NCI-H1105 (cell line): ENCODE results near the gene GLRA1.

Source experiments
- DNase-seq: peaks from one replicate; lab custom pipeline; 2025; lab: John Stamatoyannopoulos, UW

Gene GLRA1

DNA sequence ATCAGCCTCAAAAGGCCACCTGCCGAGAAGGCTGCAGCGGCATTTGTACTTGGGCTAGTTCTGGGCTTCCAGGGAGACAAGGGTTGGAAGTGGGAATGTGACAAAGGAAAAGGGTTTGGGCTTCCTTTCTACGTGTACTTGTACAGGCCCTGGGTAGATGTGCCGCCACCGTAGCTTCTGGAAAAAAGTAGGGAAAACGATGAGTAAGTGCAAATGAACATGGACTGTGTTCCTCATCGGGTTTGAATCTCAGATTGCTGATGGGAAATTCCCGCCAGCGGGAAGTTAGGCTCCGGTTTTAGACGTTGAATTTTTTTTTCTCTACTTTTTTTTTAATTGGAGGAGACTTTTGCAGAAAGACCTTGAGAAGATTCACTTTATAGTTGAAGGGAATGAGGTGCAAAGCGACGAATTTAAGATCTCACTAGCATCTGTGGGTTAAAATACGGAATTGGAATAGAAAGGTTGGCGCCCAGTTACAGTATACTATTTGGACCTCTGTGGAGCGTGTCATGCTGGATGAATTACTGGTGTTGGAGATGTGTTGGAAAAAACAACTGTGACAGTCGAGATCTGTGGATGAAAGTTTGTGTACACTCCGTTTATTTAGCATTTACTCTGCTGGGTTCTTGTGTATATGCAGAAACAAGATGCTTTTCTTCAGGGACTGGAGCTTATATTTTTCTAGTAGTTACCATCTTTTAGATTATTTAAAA, 151.6 kb downstream of the GLRA1 start:
- DNase-seq = no peak
